Measurements from ENCODE around the gene CCDC33. TPM values are rescaled to one million over a fixed set of nuclear protein-coding genes. Genes with fewer than 3 reads are reported as not detected.

Gene CCDC33
- total and polyA plus RNA-seq, 2 experiments from 2014 or later, result 2.6 to 2.8 TPM

Other genes starting within 250 kb of the CCDC33 start
- gene STOML1, start 244.0 kb upstream of the CCDC33 start, total RNA-seq (2014; rRNA removed; shearing (Covaris generic)), result 2.4 and 2.7 TPM in 2 replicates
- gene STOML1, start 244.0 kb upstream of the CCDC33 start, polyA plus RNA-seq (2016; fragmentation: Nextera tagmentation; extraction: Ambion mirVana), result 1.5 and 2.3 TPM in 2 replicates
- 73.1 and 85.3 TPM in 2 replicates for gene PML, start 241.6 kb upstream of the CCDC33 start, total RNA-seq (2014; rRNA removed; shearing (Covaris generic))
- 18.9 and 19.0 TPM in 2 replicates for gene PML, start 241.6 kb upstream of the CCDC33 start, polyA plus RNA-seq (2016; fragmentation: Nextera tagmentation; extraction: Ambion mirVana)
- gene GOLGA6A, start 153.8 kb upstream of the CCDC33 start, total RNA-seq (2014; rRNA removed; shearing (Covaris generic)), result 2.1 and 7.5 TPM in 2 replicates
- 0.18 and 0.57 TPM in 2 replicates for gene GOLGA6A, start 153.8 kb upstream of the CCDC33 start, polyA plus RNA-seq (2016; fragmentation: Nextera tagmentation; extraction: Ambion mirVana)
- gene ISLR2, start 105.7 kb upstream of the CCDC33 start, total RNA-seq (2014; rRNA removed; shearing (Covaris generic)), result 0.21 and 0.27 TPM in 2 replicates
- 0.13 and 0.59 TPM in 2 replicates for gene ISLR2, start 105.7 kb upstream of the CCDC33 start, polyA plus RNA-seq (2016; fragmentation: Nextera tagmentation; extraction: Ambion mirVana)
- 1.6 TPM in 1 of 2 replicates, not detected in the other for gene ISLR, start 62.6 kb upstream of the CCDC33 start, total RNA-seq (2014; rRNA removed; shearing (Covaris generic))
- 0.09 and 0.55 TPM in 2 replicates for gene ISLR, start 62.6 kb upstream of the CCDC33 start, polyA plus RNA-seq (2016; fragmentation: Nextera tagmentation; extraction: Ambion mirVana)
- gene STRA6, start 33.5 kb upstream of the CCDC33 start, total RNA-seq (2014; rRNA removed; shearing (Covaris generic)), result 9.9 and 14.1 TPM in 2 replicates
- 8.2 TPM in 2 replicates for gene STRA6, start 33.5 kb upstream of the CCDC33 start, polyA plus RNA-seq (2016; fragmentation: Nextera tagmentation; extraction: Ambion mirVana)
- 1.7 and 3.3 TPM in 2 replicates for gene CYP11A1, start 131.3 kb downstream of the CCDC33 start, total RNA-seq (2014; rRNA removed; shearing (Covaris generic))
- 1.2 and 1.9 TPM in 2 replicates for gene CYP11A1, start 131.3 kb downstream of the CCDC33 start, polyA plus RNA-seq (2016; fragmentation: Nextera tagmentation; extraction: Ambion mirVana)
- 11.2 and 14.1 TPM in 2 replicates for gene SEMA7A, start 197.6 kb downstream of the CCDC33 start, total RNA-seq (2014; rRNA removed; shearing (Covaris generic))
- 1.2 and 2.0 TPM in 2 replicates for gene SEMA7A, start 197.6 kb downstream of the CCDC33 start, polyA plus RNA-seq (2016; fragmentation: Nextera tagmentation; extraction: Ambion mirVana)
- 90.0 and 99.2 TPM in 2 replicates for gene UBL7, start 224.8 kb downstream of the CCDC33 start, total RNA-seq (2014; rRNA removed; shearing (Covaris generic))
- gene UBL7, start 224.8 kb downstream of the CCDC33 start, polyA plus RNA-seq (2016; fragmentation: Nextera tagmentation; extraction: Ambion mirVana), result 71.6 and 73.7 TPM in 2 replicates

Measured in GM23338 (cell line).